Activated naive CD4-positive, alpha-beta T cell treated with anti-CD3 and anti-CD28 coated beads, Interleukin-2, amount 50 U/mL, for 72 hours (primary cell): ENCODE results near the gene POLG2. TPM values are rescaled to one million over a fixed set of nuclear protein-coding genes. Genes with fewer than 3 reads are reported as not detected.
"Not testable (repeated sequence)": the region's sequence is repeated elsewhere in the genome, so short reads cannot be mapped to it uniquely, and the experiment has no call there.

Experiments used
- ATAC-seq, 2 donors: fragments of 150-1000 bp; cut with Tn5 transposase; 2 replicates each; pipeline ENCODE4 v1.10.0; 2021; ENCODE audit warnings: mild to moderate bottlenecking in 2 of 2, moderate library complexity in 2 of 2
- DNase-seq, 2 donors: peaks; one replicate each; pipeline ENCODE4 v3.0.0; 2021 to 2022; ENCODE audit warnings: low spot score in 2 of 2
- H3K27ac Mint-ChIP-seq, 2 donors: one replicate each; pipeline ENCODE4 v1.8.0; 2022; ENCODE audit warnings: mild to moderate bottlenecking in 2 of 2, mixed read lengths in 2 of 2
- H3K36me3 Mint-ChIP-seq, 2 donors: one replicate each; pipeline ENCODE4 v1.8.0; 2022; ENCODE audit warnings: mixed read lengths in 2 of 2
- H3K9me3 Mint-ChIP-seq, 2 donors: one replicate each; pipeline ENCODE4 v1.8.0; 2022; ENCODE audit warnings: mixed read lengths in 2 of 2
- total RNA-seq, 2 donors: library from RNA; stranded (reverse); gene quantifications; one replicate each; pipeline ENCODE4 v1.2.3, GENCODE V29; 2022

POLG2 gene
- total RNA-seq, 2 donors from 2014 or later: 35.2 to 71.6 TPM

DNA sequence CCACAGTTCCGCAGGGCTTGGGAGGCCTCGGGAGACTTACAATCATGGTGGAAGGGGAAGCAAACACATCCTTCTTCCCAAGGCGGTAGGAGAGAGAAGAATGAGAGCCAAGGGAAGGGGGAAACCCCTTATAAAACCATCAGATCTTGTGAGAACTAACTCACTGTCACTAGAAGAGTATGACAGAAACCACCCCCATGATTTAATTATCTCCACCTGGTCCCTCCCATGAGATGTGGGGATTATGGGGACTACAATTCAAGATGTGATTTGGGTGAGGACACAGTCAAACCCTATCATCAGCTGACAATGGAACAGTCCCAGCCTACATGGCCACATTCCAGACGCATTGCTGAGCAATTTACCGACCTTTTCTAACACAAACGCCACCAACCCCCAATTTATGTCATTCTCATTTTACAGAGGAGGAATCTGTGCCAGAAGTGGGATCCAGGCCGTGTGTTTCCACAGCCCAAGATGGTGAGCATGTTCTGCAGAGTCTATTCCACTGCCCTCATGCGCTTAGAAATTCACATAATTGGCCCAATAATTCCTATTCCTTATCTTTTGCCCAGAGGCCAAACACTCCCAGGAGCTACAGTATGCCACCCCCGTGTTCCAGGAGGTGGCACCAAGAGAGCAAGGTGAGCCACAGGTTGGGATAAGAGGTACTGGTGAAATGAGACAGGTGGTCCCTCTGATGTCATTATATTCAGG, 30.7 kb downstream of the POLG2 start:
- no peaks in the 10 kb centered on the region for H3K36me3 Mint-ChIP-seq
- ATAC-seq: no peak
- no peaks in the 10 kb centered on the region for H3K9me3 Mint-ChIP-seq
- H3K27ac Mint-ChIP-seq: no peak overlapping the region
- no peak for DNase-seq

DNA sequence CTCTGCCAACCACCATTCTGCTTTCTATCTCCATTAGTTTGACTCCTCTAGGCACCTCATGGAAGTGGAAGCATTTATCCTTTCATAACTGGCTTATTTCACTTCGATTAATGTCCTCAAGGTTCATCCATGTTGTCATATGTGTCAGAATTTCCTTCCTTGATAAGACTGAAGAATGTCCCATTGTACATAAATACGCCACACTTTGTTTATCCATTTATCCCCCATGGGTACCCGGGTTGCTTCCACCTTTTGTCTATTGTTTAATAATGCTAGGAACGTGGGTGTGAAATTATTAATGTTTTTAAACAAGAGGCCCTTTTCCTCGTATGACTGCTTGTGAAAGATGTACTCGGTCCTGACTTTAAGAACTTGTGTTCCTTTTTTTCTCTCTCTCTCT, 35.1 kb downstream of the POLG2 start:
- Mint-ChIP-seq H3K36me3 (no peaks in the 10 kb centered on the region), H3K27ac (no peak overlapping the region), H3K9me3 (no peaks in the 10 kb centered on the region)
- DNase-seq (no peak), ATAC-seq (no peak)

DNA sequence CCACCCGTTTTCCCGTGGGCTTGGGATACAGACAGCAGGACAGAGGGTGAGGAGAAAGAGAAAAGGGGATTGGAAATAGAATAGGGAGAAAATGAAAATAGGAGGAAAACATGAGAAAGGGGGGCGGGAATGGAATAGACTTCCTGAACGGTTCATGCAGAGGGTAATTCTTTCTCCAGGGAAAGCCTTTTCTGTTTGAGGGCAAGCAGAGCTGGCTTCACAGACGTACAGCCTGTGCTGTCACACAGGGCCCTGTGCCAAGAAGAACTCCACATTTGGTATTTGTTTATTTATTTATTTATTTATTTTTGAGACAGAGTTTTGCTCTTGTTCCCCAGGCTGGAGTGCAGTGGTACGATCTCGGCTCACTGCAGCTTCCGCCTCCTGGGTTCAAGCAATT, 35.9 kb downstream of the POLG2 start:
- H3K36me3 Mint-ChIP-seq: no peaks in the 10 kb centered on the region
- ATAC-seq: no peak
- no peak for DNase-seq
- H3K9me3 Mint-ChIP-seq: no peaks in the 10 kb centered on the region
- H3K27ac Mint-ChIP-seq: no peak overlapping the region

DNA sequence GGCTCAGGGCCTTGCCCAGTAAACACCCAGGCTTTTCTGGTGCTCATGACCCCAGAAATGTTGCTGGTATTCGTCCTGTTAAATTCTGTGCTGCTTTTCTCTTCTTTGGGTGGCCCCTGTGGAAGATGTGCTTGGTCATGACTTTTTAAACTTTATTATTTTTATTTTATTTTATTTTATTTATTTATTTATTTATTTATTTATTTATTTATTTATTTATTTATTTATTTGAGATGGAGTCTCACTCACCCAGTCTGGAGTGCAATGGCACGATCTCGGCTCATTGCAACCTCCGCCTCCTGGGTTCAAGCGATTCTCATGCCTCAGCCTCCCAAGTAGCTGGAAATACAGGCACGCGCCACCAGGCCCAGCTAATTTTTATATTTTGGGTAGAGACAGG, 37.0 kb downstream of the POLG2 start:
- not testable (repeated sequence) for H3K27ac Mint-ChIP-seq, H3K36me3 Mint-ChIP-seq, ATAC-seq, DNase-seq, H3K9me3 Mint-ChIP-seq

- H3K9me3 Mint-ChIP-seq: no peaks in the 10 kb centered on the region
- peak overlapping the region in 1 of 2 donors; percentile 52 for H3K27ac Mint-ChIP-seq
- ATAC-seq: peak; percentile 35 to 95
- no peaks in the 10 kb centered on the region for H3K36me3 Mint-ChIP-seq
- DNase-seq: no peak
Observed at GRCh38 chr17:64459284-64459747, 37.5 kb downstream of the POLG2 start.

DNA sequence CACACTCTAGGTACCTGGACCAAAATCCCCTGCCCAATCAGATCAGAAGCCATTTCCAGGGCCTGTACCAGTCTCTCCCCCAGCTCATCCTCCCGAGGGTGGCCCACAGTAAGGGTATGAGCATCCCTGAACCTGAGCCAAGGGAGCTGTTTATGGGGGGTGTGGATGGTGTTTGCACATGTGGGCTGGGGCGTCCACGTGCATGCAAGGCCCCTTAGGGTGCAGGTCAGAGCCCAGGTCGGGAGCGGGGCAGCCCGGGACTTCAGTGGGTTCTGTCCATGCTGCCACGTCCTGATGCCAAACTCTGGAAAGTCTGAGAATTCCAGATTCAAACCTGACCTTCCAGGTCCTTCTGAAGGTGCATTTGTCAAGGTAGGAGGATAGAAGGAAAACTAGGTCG, 38.1 kb downstream of the POLG2 start:
- H3K9me3 Mint-ChIP-seq: no peaks in the 10 kb centered on the region
- H3K36me3 Mint-ChIP-seq: no peaks in the 10 kb centered on the region

DNA sequence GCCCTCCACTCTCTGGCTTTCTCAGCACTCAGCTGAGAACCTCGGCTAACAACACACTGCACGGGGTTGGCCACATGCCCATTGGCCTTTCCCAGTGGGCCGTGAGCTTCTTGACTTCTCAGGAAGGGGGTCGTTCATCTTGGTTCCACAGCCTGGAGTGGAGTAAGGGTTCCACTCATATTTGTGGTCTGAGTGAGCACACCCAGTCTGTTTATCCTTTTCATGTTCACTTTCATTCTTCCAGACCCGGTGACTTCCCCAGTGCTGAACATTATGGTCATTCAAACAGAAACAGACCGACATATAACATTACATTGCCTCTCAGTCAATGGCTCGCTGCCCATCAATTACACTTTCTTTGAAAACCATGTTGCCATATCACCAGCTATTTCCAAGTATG, 39.7 kb downstream of the POLG2 start:
- Mint-ChIP-seq H3K27ac (peak overlapping the region in 1 of 2 donors; percentile 53), H3K36me3 (no peaks in the 10 kb centered on the region), H3K9me3 (no peaks in the 10 kb centered on the region)
- ATAC-seq (no peak), DNase-seq (no peak)

More for the DNA sequence above, 38.1 kb downstream of the POLG2 start:
- no peak for ATAC-seq
- no peak for DNase-seq
- H3K27ac Mint-ChIP-seq: peak overlapping the region in 1 of 2 donors; percentile 52

GRCh38 chr17:64455993-64456885, 40.6 kb downstream of the POLG2 start:
- DNase-seq: no peak
- ATAC-seq: no peak
- H3K36me3 Mint-ChIP-seq: no peaks in the 10 kb centered on the region
- no peaks in the 10 kb centered on the region for H3K9me3 Mint-ChIP-seq
- peak overlapping the region in 1 of 2 donors; percentile 51 for H3K27ac Mint-ChIP-seq

DNA sequence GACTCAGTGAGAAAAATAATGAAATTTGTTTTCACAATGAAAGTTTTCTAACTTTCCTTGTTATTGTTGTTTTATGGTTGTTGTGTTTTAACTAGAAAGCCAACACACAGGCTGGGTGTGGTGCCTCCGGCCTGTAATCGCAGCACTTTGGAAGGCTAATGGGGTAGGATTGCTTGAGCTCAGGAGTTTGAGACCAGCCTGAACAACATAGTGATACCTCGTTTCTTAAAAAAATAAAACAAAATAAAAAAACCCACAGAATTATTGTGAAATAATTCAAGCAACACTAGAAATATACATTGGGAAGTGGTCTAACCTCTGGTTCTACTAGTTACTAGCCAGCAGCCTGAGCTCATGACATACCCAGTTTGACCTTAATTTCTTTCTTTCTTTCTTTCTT, 47.3 kb downstream of the POLG2 start:
- no peaks in the 10 kb centered on the region for H3K9me3 Mint-ChIP-seq
- H3K36me3 Mint-ChIP-seq: no peaks in the 10 kb centered on the region
- no peak for ATAC-seq
- no peak for DNase-seq
- H3K27ac Mint-ChIP-seq: no peak overlapping the region

DNA sequence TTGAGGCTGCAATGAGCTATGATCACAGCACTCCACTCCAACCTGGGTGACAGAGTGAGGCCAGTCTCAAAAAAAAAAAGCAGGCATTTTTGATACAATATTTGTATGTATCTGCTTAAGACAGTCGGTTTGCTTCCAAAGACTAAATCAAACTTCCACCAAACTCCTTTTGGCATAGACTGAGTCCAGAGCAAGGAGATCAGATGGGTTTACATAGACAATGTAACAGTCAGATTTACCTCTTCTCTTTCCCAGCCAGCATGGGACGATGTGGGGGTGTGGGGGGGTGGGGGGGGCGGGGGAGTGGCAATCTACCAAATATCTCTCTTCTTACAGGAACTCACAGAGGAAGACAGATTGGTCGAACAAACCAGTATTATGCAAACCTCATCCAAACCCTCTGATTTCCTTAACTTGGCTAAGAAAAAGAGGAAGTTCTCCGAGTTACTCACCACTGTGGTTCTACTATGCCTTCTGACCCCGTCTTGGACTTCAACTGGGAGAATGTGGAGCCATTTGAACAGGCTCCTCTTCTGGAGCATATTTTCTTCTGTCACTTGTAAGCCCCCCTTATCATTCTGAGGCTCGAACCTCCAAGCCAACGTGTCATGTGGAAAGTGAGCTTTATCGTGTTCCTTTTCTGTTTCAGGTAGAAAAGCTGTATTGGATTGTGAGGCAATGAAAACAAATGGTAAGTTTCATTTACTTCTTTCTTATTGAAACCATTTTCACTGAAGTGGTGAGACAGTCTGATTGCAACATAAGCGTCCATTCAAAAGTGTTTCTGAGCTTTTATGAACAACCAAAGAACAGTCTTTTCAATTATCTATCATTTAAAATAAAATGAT, 48.0 kb downstream of the POLG2 start, which contains the start of gene MILR1:
MILR1 (plus strand) TSS at position 451 of the 848 bp plus-strand sequence; CDS start at position 505, 54 bp downstream.
- ATAC-seq (no peak), DNase-seq (no peak)
- no peaks in the 10 kb centered on the region for H3K36me3 Mint-ChIP-seq
- H3K27ac Mint-ChIP-seq: peak within 1 kb of the TSS in 1 of 2 donors; percentile 66
- no peaks in the 10 kb centered on the region for H3K9me3 Mint-ChIP-seq

GRCh38 chr17:64447526-64447925, 49.3 kb downstream of the POLG2 start:
- H3K9me3 Mint-ChIP-seq: no peaks in the 10 kb centered on the region
- ATAC-seq: peak; percentile 35 to 94
- H3K36me3 Mint-ChIP-seq: no peaks in the 10 kb centered on the region
- H3K27ac Mint-ChIP-seq: no peak overlapping the region
- DNase-seq: no peak

DNA sequence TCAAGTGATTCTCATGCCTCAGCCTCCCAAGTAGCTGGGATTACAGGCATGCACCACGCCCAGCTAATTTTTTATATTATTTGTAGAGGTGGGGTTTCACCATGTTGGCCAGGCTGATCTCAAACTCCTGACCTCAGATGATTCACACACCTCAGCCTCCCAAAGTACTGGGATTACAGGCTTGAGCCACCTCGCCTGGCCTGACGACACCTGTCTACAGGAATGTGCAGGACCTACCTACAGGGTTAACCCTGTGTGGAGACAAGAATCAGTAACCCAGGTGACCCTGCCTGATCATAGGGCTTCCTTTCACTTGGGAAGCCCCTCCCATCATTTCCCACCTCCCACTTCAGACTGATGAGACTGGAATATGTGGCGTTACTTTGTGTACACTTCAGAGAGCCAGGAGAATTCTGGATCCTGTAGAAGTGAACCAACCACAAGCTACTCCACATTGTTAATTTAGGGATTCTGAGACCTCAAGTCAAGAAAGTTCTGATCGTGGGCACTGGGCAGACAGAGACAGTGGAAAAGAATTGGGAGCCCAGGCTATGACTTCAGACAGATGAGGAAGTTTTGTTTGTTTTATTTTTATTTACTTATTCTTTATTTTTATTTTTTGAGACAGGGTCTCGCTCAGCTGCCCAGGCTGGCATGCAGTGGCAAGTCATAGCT, 53.6 kb downstream of the POLG2 start:
- Mint-ChIP-seq H3K9me3 (peaks cover 11% of the 10 kb centered on the region in 2 donors), H3K36me3 (peaks cover 13 to 19% of the 10 kb centered on the region in 2 donors), H3K27ac (peak overlapping the region in 1 of 2 donors; percentile 82)
- DNase-seq (no peak), ATAC-seq (peak in 1 of 2 donors; percentile 40)

DNA sequence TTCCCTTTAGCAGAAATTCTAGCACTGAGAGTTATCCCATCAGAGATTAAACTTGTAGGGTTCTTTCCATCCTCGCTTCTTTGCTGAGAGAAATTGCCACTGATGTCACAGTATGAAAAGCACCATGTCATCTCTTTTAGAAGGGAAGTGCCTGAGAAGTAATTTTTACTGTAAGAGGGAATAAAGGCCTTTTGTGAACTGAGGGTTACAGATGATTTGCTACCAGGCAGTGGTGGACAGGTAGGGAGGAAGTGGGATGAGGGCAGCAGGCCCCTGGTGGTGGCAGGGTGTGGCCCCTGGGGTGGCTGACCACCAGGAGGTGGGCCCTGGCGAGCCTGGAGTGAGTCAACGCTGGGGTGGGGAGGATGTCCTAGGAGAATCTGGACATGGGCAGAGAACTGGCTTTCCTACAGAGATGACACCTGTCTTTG, 54.3 kb downstream of the POLG2 start:
- Mint-ChIP-seq H3K27ac (peak overlapping the region; percentile 82 to 94), H3K9me3 (peaks cover 16% of the 10 kb centered on the region in 2 donors), H3K36me3 (peaks cover 18 to 26% of the 10 kb centered on the region in 2 donors)
- ATAC-seq (peak in 1 of 2 donors; percentile 77), DNase-seq (no peak)

DNA sequence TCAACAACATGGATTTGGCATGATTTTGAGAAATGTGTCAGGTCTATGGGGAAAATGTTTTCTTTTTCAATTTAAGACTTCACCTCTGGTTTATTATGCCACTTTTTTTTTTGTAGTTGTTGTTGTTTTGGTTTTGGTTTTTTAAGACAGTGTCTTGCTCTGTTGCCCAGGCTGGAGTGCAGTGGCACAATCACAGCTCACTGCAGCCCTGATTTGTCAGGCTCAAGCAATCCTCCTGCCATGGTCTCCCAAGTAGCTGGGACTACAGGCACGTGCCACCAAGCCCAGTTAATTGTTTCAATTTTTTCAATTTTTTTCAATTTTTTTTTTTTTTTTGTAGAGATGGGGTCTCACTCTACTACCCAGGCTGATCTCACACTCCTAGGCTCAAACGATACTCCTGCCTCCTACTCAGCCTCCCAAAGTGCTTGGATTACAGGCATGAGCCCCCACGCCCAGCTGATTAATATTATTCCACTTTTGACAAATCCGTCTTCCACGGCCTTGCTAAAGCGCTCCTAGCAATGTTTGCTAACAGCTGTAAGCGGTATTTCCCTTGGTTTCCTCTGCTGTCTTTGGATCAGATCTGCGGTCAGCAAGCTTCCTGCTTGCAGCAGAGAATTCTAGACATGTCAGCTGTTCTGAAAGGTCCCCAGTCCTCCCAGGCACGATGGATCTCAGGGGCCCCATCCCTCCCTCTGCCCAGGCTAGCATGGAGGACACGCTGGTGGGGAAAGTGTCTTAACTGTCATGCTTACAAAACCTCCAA, 54.9 kb downstream of the POLG2 start:
- Mint-ChIP-seq H3K27ac (peak overlapping the region; percentile 82 to 94), H3K36me3 (peaks cover 24 to 28% of the 10 kb centered on the region in 2 donors), H3K9me3 (peaks cover 20% of the 10 kb centered on the region in 2 donors)
- ATAC-seq (peak; percentile 16 to 75), DNase-seq (no peak)

DNA sequence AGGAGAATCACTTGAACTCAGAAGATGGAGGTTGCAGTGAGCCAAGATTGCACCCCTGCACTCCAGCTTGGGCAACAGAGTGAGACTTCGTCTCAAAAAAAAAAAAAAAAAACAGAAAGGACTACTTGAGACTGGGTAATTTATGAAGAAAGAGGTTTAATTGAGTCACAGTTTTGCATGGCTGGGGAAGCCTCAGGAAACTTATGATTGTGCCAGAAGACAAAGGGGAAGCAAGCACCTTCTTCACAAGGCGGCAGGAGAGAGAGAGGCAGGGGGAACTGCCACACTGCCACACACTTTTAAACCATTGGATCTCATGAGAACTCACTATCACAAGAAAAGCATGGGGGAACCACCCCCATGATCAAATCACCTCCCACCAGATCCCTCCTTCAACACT, 56.9 kb downstream of the POLG2 start:
- peaks cover 22 to 23% of the 10 kb centered on the region in 2 donors for H3K9me3 Mint-ChIP-seq
- peaks cover 25 to 28% of the 10 kb centered on the region in 2 donors for H3K36me3 Mint-ChIP-seq
- ATAC-seq: no peak
- no peak for DNase-seq
- no peak overlapping the region for H3K27ac Mint-ChIP-seq
